Upper lobe of right lung (tissue), 1 donor: ENCODE data around the gene SLC6A13. TPM values are rescaled to one million over a fixed set of nuclear protein-coding genes. Genes with fewer than 3 reads are reported as not detected.

ENCODE experiments used
- ATAC-seq: fragments of 200-7000 bp; cut with Tn5 transposase; one replicate; pipeline ENCODE4 v1.9.1; 2020; ENCODE audit warnings: mild to moderate bottlenecking, moderate library complexity
- DNase-seq: peaks from one replicate; pipeline ENCODE4 v3.0.0-alpha.2; 2020
- H3K27ac ChIP-seq: fragments of 200-600 bp; one replicate; pipeline ENCODE4 v1.8.0; 2022
- H3K27me3 ChIP-seq: fragments of 200-600 bp; one replicate; pipeline ENCODE4 v1.8.0; 2022; ENCODE audit warnings: mild to moderate bottlenecking
- H3K36me3 ChIP-seq: fragments of 200-600 bp; one replicate; pipeline ENCODE4 v1.8.0; 2022
- H3K4me1 ChIP-seq: fragments of 200-600 bp; one replicate; pipeline ENCODE4 v1.8.0; 2022
- H3K4me3 ChIP-seq: fragments of 200-600 bp; one replicate; pipeline ENCODE4 v1.8.0; 2022; ENCODE audit warnings: mild to moderate bottlenecking
- H3K9me3 ChIP-seq: fragments of 200-600 bp; one replicate; pipeline ENCODE4 v1.8.0; 2022
- CTCF ChIP-seq: fragments of 200-600 bp; IDR thresholded peaks from one replicate; pipeline ENCODE4 v1.8.0; 2022; ENCODE audit warnings: antibody characterized with exemption
- intact Hi-C: fragments of 100-400 bp; cut with DNase I; formaldehyde crosslinking; loops from one replicate; pipeline ENCODE4 v1.11.0; 2022
- total RNA-seq: library from RNA; stranded (reverse); fragmentation: NEBNext Ultra II Directional; extraction: Animal tissue kit (Norgen Biotek cat#: 25700); gene quantifications from one replicate; pipeline ENCODE4 v1.2.1, GENCODE V29; 2021
- donor health status: DM: no; HTN: yes; CAD: no; lungs with severe emphysema.

SLC6A13 gene
- total RNA-seq, 1 donor from 2014 or later = 3.9 TPM

GRCh38 chr12:208813-209212, 53.8 kb downstream of the SLC6A13 start:
- DNase-seq (no peak), ATAC-seq (no peak)
- H3K4me1 ChIP-seq = peaks cover 16% of the 10 kb centered on the region
- peaks cover 31% of the 10 kb centered on the region for H3K27me3 ChIP-seq
- no peaks in the 10 kb centered on the region for H3K9me3 ChIP-seq
- no peak overlapping the region for H3K27ac ChIP-seq
- intact Hi-C loops = no loop called here
- no peak for TF ChIP-seq CTCF
- H3K36me3 ChIP-seq = no peaks in the 10 kb centered on the region
- no peak overlapping the region for H3K4me3 ChIP-seq

- Histone ChIP-seq H3K4me3 (no peak overlapping the region), H3K27ac (no peak overlapping the region), H3K36me3 (no peaks in the 10 kb centered on the region), H3K27me3 (peaks cover 37% of the 10 kb centered on the region), H3K4me1 (peaks cover 11% of the 10 kb centered on the region), H3K9me3 (no peaks in the 10 kb centered on the region)
- no peak for TF ChIP-seq CTCF
- intact Hi-C loops = no loop called here
- ATAC-seq = no peak
- no peak for DNase-seq
Measured at GRCh38 chr12:207804-208203, 54.8 kb downstream of the SLC6A13 start.

GRCh38 chr12:206746-207440, 55.7 kb downstream of the SLC6A13 start:
- Histone ChIP-seq H3K9me3 (no peaks in the 10 kb centered on the region), H3K27me3 (peaks cover 37% of the 10 kb centered on the region), H3K4me1 (peaks cover 7% of the 10 kb centered on the region), H3K36me3 (no peaks in the 10 kb centered on the region), H3K27ac (no peak overlapping the region), H3K4me3 (no peak overlapping the region)
- ATAC-seq (no peak), DNase-seq (no peak)
- no peak for TF ChIP-seq CTCF
- intact Hi-C loops = no loop called here

GRCh38 chr12:205026-205425, 57.6 kb downstream of the SLC6A13 start:
- Histone ChIP-seq H3K27me3 (peaks cover 35% of the 10 kb centered on the region), H3K9me3 (no peaks in the 10 kb centered on the region), H3K4me3 (no peak overlapping the region), H3K27ac (no peak overlapping the region), H3K36me3 (no peaks in the 10 kb centered on the region), H3K4me1 (peaks cover 7% of the 10 kb centered on the region)
- TF ChIP-seq CTCF = no peak
- intact Hi-C loops = no loop called here
- DNase-seq (no peak), ATAC-seq (peak; percentile 67)

GRCh38 chr12:204261-204678, 58.4 kb downstream of the SLC6A13 start:
- no peak for ATAC-seq
- Histone ChIP-seq H3K4me3 (no peak overlapping the region), H3K9me3 (no peaks in the 10 kb centered on the region), H3K36me3 (no peaks in the 10 kb centered on the region), H3K27ac (no peak overlapping the region), H3K4me1 (peaks cover 7% of the 10 kb centered on the region), H3K27me3 (peaks cover 33% of the 10 kb centered on the region)
- intact Hi-C loops = no loop called here
- DNase-seq = no peak
- no peak for TF ChIP-seq CTCF
